ENCODE results near the gene PCGF1. TPM values are rescaled to one million over a fixed set of nuclear protein-coding genes. Genes with fewer than 3 reads are reported as not detected.

Gene PCGF1
- total RNA-seq, 1 experiment from 2014 or later = 39.9 TPM

GRCh38 chr2:74524955-74525716 is 17.6 kb upstream of the PCGF1 start:
- Histone ChIP-seq H3K9me3 (ENCODE audit: control insufficient read depth in 1 of 2, insufficient read depth in 1 of 2, low read depth in 1 of 2, low read length in 2 of 2) (no peaks in the 10 kb centered on the region), H3K4me2 (ENCODE audit: low read length) (no peak overlapping the region), H2AFZ (ENCODE audit: low read depth, low read length, poor library complexity, severe bottlenecking) (no peak overlapping the region), H3K4me3 (replicated peaks in 1 of 2; ENCODE audit: low read depth in 1 of 2, low read length in 2 of 2) (no peak overlapping the region), H3K9ac (ENCODE audit: low read length) (no peak overlapping the region), H3K9me2 (ENCODE audit: insufficient read depth) (no peaks in the 10 kb centered on the region), H4K20me1 (ENCODE audit: insufficient read depth) (no peaks in the 10 kb centered on the region), H3K36me3 (ENCODE audit: control insufficient read depth in 1 of 2, insufficient read depth in 2 of 2, low read length in 2 of 2) (peaks cover 18 to 27% of the 10 kb centered on the region in 2 experiments), H3K79me2 (ENCODE audit: insufficient read depth, low read length) (peaks cover 34% of the 10 kb centered on the region), H3K4me1 (ENCODE audit: control insufficient read depth in 1 of 2, insufficient read depth in 2 of 2, low read length in 2 of 2) (peaks cover 8 to 19% of the 10 kb centered on the region in 2 experiments; a peak in 3 of 4 replicates), H3K27me3 (ENCODE audit: insufficient read depth, low read length) (no peaks in the 10 kb centered on the region), H3K27ac (ENCODE audit: low read depth, low read length) (no peak overlapping the region)
- RAD21 ChIA-PET (ENCODE audit: low non-redundant PET in 1 of 2, low total read pairs in 2 of 2, uncharacterized antibody in 2 of 2, unreplicated experiment in 2 of 2) = no interaction called here
- no peak for ATAC-seq
- DNase-seq (ENCODE audit: low read depth, low spot score) = no peak
- no peak for TF ChIP-seq FOSL1 (IDR thresholded peaks at IDR 0.05; ENCODE audit: low read depth)
- no peak for TF ChIP-seq POLR2A (IDR thresholded peaks at IDR 0.05; ENCODE audit: borderline replicate concordance, extremely low read depth, insufficient read depth, insufficient read length)
- TF ChIP-seq ZNF274 (IDR thresholded peaks at IDR 0.05; ENCODE audit: low read depth, low read length) = no peak
- no peak for TF ChIP-seq JUND (IDR thresholded peaks at IDR 0.05)
- TF ChIP-seq SRF (IDR thresholded peaks at IDR 0.05; ENCODE audit: low read depth) = no peak
- TF ChIP-seq CTCF (IDR thresholded peaks at IDR 0.05 in 2 of 3, conservative IDR thresholded peaks at IDR 0.05 in 1 of 3; ENCODE audit: borderline replicate concordance in 1 of 3, insufficient read depth in 1 of 3, low read depth in 2 of 3, low read length in 2 of 3) = no peak
- no peak for TF ChIP-seq EZH2phosphoT487 (IDR thresholded peaks at IDR 0.05; ENCODE audit: borderline replicate concordance)
- TF ChIP-seq YY1 (IDR thresholded peaks at IDR 0.05; ENCODE audit: extremely low read depth, insufficient replicate concordance, low read depth, low read length) = no peak
- no peak for TF ChIP-seq ZBTB33 (IDR thresholded peaks at IDR 0.05; ENCODE audit: extremely low read depth, insufficient replicate concordance, low read length)
- no peak for TF ChIP-seq EGR1 (IDR thresholded peaks at IDR 0.05; ENCODE audit: low read depth)
- no peak for TF ChIP-seq CBX3 (IDR thresholded peaks at IDR 0.05; ENCODE audit: low read depth)
- TF ChIP-seq SP1 (IDR thresholded peaks at IDR 0.05; ENCODE audit: low read depth) = no peak
- no peak for TF ChIP-seq POLR2AphosphoS5 (IDR thresholded peaks at IDR 0.05; ENCODE audit: low read depth, low read length)
- TF ChIP-seq TCF7L2 (IDR thresholded peaks at IDR 0.05; ENCODE audit: borderline replicate concordance, extremely low read depth, insufficient read depth, insufficient read length) = no peak
- TF ChIP-seq RAD21 (IDR thresholded peaks at IDR 0.05; ENCODE audit: low read depth) = no peak
- TF ChIP-seq CEBPB (IDR thresholded peaks at IDR 0.05; ENCODE audit: low read depth) = no peak
- no peak for TF ChIP-seq ZFX (IDR thresholded peaks at IDR 0.05)
- CTCF ChIA-PET = no interaction called here
- BruUV-seq (replicated peaks) = no TSS peak
- intact Hi-C loops (cut with micrococcal nuclease) = no loop called here
- POLR2A ChIA-PET = no interaction called here
